ENCODE results near the gene TOX3.

Gene TOX3

DNA sequence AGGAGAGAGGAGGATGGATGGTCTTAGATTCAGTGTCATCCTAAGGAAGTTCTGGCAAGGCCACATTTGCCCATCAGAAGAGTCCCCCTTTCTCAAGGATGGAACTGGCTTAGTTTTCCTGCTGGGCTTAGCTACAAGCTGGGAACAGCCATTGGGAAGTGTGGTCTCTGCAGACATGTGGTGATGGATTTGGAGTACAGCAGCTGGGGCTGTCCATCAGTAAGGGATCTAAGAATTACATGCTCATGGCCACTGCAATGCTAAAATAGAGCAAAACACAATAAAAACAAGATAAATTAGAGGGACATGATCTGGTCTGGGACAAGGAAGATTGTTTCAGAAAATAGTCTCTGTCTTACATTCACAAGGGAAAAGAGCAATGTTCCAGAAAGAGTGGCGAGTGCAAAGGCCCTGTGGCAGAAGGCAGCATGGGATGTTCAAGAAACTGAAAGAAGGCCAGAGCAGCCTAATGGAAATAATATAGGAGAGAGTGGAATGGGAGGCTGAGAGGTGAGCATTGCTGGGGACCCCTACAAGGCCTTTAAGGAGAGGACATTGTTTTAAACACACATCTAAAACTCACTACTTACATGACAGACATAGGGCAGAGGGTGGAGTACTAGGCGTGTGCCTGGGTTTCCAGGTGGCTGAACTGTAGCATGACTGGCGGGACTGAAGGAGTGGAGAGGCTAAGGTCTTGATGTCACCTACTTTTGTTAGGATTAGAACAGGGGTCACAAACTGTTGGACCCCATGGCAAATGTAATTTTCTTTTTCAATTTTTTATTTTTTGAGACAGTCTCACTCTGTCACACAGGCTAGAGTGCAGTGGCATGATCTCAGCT lies 17.0 kb upstream of the TOX3 start:
- no peak for DNase-seq (ENCODE audit: low spot score)

DNA sequence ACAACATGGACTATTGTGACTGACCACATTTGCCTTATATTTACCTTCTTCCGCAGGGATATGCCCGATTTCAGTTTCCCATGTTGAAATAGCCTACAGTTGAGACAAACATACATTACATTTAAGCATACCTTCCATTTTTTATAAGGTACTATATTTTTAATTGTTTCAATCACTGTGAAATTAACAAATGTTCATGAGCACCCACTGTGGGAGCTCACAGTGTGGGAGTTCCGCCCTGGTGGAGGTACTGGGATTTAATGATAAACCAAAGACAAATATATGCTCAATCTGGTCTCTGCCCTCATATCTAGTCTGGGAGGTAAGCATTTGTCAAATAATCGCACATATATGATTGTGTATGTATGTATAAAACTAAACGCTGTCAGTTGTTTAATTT lies 15.8 kb upstream of the TOX3 start:
- DNase-seq (ENCODE audit: low spot score), result no peak

DNA sequence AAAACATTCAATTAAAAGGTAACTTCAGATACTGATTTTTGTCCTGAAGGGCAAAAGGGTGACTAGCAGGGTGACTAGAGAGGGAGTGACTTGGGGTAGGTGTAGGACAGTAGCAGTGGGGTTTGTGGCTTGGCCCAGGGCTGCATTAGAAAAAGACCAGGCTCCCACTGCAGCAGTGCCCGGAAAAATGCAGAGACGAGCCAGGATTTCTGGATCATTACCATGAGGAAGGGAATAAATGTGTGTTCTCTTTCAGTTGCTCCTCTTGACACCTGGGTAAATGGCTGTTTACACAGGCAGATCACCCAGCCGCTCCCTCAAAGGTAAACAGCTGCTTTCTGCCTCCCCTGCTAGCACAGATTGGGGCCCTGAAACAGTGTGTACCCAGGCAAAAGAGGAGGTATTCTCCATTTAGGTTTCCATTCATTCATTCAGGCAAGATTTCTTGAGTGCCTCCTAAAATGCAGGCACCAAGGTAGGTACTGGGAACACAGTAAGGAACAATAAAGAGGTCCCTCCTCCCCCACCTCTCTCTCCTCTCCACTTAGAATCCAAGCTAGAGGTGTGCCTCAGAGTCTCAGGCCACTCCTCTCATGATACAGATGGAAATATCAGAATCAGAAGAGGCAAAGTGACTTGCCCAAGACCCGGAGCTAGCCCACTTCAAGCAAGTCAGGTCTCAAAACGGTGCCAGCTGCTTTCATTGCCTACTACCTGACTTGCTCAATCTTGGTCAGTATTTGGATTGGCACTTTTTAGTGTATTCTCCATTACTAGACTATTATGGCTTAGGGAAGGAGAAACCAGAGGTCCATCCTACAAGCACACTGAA lies 15.2 kb upstream of the TOX3 start:
- no peak for DNase-seq (ENCODE audit: low spot score)

DNA sequence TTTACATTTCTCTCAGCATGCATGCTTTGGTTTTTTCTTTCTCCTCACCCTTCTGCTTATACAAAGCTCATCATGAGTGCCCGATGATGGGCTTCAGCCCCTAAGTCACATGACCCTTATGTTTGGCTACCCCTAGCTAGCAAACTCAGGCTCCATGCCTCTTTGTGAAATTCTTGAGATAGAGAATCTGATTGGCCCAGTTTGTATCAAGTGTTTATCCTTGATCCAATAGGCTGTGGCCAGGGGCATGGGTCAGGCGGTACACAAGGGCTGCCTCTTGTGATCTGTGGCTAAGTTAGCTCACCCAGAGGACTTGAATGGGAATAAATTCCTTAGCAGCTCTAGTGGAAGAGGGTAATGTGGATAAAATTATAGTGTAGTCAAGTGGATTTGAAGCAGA lies 11.5 kb upstream of the TOX3 start:
- no peak for DNase-seq (ENCODE audit: low spot score)

DNA sequence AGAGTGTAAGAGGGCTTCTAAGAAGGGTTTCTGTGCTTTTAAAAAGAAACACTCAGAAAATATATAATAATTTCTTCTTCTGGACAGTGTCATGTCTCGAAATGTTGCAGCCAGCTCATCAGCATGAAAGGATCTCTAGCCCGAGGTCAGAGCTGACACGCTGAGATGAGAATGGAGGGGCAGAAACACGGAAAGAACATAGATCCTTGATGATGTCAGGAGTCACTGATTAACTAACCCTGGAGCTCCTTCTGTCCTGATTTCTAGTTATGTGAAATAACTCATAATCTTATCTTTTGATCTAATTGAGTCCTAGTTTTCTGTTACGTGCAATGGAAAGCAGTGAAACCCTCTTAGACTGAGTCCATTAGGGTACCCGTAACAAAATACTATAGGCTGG lies 10.3 kb upstream of the TOX3 start:
- no peak for DNase-seq (ENCODE audit: low spot score)

DNA sequence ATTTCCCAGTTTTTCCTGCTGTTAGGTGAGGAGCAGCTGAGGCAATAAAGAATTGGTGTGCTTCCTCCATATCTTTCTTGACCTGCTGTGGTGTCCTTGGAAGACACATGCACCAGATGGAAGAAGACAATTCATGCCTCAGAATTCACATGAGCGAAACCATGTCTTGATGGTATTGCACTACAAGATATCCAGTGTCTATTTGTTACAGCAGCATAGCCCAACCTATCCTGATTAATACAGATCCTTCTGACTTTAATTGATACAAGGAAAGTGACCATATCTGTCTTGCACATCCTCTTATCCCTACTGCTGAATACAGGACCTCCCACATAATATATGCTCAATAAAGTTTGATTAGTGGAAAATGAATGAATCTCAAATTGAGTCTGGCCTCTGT lies 9.1 kb upstream of the TOX3 start:
- no peak for DNase-seq (ENCODE audit: low spot score)

DNA sequence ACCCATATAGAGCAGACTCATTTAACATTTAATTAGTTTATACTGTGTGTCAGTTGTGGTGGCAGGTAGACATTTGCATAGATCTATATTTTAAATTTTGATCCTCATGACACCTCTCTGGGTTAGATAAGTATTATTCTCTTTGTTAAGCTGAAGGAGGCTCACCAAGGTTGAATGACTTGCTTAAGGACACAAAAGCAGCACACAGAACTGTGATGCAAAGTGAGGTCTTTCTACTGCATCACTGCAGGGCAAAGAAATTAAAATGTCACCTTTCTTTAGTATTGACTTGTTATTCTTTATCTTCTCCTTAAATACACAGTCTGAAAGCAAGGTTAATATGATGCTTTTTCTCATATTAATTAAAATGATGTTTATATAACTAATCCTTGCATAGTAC lies 8.6 kb upstream of the TOX3 start:
- no peak for DNase-seq (ENCODE audit: low spot score)

DNA sequence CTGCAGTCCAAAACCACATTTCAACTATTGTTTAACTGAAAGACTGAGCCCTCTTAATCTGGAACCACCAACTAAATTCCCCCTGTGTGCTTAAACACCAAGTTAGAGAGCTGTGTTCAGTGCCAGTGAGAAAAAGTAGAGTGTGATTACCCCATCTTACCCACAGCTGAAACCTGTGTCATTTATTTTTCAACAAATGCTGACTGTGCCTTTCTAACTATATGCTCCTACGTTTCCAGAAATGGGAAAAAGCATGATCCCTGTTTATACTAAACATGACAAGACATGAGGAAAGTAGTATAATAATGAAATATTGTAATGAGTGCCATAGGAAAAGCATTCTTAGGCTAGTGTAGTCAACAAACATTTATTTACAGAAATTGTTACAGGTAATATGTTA lies 7.4 kb upstream of the TOX3 start:
- no peak for DNase-seq (ENCODE audit: low spot score)

DNA sequence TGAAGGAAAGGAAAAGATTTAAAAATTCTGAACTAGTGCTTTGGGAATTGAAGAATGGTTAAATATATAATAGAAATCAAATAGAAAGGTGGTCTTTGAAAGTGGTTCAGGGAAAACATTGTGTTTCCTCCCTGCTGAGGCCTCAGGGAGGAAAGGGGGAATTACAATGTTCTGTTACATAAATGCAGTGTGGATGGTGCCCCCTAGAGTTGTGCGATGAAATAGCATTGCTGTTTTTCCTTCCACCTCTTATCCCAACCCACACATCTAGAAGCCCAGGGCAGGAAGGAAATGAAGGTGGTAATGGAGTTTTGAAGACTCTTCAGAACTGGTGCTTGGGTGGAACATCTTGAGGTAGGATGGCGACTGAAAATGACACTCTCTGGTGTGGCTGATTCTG lies 6.4 kb upstream of the TOX3 start:
- no peak for DNase-seq (ENCODE audit: low spot score)

DNA sequence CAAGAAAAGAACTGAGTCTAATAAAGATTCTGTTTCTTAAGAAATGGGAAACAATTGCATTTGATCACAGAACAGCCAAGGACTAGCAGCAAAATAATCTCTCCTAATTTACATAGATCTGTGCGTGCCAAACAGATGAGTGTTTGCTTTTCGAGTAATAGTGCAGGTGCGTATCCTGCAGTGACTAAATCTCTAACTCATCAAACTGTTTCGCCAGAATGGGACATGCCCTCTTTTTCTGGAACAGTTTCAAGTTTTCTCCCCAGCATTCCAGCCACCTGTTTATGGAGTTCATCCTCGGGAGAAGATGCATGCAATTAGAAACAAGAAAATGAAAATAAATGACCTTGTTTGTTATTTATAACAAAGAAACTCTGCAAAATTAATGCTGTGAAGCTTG lies 5.7 kb upstream of the TOX3 start:
- no peak for DNase-seq (ENCODE audit: low spot score)

DNA sequence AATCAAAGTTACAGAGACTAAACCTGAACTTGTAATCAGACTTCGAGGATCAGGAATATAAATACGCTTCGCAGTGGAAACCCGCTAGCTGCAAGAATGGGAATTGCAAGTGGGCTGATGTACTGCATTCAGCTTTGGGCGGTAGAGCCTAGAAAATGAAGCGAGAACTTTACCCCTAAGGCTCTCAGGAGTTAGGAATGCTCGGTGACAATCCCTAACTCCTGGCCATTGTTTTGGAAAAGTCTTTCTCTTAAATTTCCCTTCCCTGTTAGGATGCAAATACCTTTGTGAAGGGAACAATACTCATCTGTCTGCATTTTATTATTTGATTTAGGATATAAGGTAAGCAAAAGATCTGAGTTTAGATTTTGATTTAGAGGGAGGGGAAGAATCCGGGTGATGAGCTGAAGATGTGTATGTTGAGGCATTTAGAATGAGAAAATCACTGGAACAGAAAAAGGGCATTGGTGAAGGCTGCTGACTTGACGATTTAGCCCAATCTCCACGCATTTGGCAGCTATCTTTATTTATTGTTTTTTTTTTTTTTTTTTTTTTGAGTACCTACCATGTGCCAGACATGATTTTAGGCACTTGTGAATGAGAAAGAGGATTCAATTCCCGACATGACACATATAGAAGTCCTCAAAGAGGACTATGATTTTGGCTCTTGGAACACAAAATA lies 2.2 kb upstream of the TOX3 start:
- DNase-seq (ENCODE audit: low spot score), result no peak

DNA sequence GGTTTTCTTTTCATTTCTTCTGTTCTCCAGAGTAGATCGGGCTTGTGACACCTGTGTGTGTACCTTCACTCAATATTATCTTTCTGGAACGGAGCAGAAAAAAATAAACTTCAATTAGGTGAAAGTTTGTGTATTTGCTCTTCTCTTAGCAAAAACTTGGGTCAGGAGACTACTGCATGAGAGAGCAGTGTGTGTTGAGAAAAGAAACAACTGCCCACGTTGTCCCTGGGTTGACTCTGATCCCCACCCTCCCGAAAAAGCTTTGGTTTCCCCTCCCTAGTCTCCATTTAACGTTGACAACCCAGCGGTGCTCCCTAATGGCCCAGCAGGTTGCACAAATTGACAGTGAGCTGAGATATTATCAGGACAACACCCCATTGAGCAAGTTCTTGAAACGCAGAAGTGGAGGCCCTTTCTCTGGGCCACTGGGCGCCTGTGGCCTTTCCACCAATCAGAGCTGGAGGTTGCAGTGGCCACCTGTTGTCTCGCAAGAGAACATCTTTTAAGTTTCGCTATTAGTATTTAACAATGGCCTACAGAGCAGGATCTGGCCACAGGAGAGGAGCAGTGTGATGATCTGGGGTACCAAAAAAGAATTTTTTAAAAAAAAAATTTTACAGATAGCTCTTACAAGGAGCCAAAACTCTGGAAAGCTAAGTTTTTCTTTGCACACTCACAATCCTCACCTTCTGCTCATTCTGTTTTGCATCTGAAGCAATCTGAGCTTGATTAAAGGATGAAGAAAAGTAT lies 1.5 kb upstream of the TOX3 start:
- no peak for DNase-seq (ENCODE audit: low spot score)

DNA sequence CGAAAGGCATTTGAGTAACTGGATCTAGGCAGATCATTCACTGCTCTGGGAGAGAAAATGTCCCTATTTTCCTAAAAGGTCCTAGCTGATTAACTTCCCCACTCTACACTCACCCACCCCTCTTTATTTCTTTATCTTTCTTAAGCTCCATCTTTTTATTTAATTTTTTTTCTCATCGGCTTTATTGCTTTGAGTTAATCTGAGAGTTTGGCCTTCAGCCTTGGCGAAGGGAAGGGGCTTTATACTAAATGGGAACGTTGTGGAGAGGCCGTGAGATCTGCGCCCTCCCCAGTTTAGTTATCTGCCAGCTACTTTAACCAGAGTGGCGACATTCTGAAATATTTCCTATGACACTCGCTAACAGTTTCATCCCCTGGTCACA lies 882 bp upstream of the TOX3 start:
- no peak for DNase-seq (ENCODE audit: low spot score)

DNA sequence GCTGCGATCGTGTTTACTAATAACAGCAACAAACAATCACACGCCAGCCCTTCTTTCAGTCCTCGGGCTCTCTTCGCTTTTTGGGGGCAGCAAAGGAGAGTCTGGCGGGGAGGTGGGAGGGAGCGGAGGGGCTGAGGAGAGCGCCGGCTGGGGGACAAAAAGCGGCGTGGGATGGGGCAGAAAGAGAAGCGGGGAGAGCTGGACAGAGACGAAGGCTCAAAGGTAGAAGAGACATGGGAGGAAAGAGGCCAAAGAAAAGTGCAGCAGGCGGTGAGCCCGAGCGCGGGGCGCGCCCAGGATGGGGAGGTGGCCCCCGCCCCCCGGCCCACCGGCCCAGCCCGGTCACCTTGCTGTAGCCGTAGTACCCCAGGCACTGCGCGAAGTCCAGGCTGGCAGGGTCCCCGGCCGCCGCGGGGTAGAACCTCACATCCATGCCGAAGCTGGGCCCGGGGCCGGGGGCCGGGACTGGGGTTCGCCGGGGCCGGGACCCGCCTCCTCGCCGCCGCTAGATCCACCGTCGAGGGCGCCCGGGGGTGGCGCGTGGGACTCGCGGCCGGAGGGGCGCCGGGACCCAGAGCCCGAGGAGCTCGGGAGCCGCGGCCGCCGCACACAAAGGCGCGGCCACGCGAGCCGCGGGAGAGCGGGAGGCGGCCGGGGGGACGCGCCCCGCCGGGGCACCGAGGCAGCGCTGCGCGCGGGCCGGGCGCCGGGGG lies 496 bp downstream of the TOX3 start:
- no peak for DNase-seq (ENCODE audit: low spot score)

DNA sequence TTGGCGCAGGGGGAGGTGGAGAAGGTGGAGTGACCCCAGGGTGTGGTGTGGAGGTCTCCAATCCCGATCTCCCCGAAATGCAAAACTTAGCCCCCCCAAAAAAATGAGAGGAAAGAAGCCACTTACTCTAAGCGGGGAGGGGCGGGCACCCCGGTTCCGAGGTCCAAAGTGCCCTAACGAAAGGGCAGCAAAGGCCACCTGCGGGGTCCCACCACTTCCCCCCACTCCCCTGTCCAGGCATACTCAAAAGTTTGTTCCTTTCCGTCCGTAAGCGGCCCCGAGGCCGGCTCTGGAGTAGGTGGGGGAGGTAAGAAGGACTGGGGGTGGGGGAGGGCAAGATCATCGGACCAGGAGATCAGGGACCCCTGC lies 1.1 kb downstream of the TOX3 start:
- no peak for DNase-seq (ENCODE audit: low spot score)

DNA sequence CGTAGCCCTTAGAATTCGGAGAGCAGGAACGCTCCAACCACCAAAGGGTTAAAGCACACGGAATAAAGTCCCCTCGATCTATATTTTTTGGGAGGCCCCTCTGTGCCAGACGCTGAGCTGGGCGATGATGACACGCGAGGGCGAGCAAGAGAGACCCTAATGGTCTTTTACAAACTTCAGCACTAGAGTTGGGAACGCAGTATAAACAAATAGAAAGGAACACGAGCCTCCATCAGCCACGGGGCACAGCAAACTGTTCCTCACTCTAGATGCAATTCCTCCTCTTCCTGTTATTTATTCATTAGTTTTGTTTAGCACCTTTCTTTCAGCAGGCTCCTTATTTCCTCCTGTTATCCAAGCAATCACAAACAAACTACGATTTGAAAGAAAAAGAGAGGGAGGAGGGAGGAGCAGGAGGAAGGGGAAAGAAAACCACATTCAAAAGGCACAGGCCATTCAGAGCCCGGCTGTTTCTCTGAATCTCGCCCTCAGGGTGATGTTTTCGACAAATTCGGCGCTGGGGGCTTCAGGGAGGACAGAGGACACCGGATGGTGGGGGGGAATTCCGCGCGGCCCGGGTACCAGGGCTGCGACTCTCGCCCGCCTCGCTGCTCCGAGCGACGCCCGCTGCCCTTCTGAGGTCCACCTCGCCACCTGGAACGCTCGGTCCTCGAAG lies 1.6 kb downstream of the TOX3 start:
- no peak for DNase-seq (ENCODE audit: low spot score)

DNA sequence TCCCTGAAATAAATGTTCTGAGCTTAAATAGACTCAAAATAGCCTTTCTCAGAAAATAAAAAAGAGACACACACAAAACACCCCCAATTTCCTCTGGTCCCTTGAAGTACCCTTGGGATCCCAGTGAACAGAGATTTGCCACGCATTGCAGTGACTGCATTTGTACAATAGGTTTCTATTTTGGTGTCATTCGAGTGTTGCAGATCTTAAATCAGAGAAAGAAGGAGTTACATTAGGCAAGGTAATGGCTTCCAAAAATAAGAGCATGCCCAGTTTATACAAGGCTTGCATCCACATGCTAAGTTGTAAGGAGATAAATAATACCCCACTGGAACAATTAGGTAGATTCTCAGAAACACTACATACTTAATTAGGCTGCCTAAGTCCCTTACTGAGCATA lies 2.2 kb downstream of the TOX3 start:
- no peak for DNase-seq (ENCODE audit: low spot score)

DNA sequence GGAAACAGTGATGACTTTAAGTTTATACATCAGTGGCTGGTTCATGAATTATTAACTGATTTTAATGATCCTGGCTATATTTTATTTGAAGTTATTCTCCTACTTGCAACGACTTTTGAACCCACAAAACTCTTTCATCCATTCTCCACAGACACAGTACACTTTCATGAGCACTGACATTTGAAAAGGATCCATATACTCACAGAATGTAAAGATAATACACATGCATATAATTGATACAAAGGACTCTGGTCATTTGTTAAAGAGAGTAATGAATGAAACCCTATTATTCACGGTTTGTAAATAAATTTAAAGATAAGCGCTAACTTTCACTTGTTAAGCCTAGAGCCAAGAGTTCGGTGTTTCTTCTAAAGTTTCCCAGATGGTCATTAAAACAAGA lies 3.3 kb downstream of the TOX3 start:
- no peak for DNase-seq (ENCODE audit: low spot score)

DNA sequence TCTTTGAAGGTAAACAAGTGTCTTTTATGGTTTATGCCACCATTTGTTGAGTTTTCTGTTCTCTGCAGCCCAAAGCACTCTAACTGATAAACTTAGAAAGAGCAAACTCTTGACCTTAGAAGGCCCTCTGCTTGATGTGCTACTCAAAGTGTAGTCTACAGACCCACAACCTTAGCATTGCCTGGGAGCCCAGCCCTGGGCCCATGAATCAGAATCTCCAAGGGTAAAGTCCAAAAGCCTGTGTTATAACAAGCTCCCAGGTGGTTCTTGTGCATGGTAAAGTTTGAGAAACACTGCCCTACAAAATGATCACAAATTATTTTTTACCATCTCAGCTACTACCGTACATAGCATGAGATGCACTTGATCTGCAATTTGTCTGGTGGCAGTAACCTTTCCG lies 6.0 kb downstream of the TOX3 start:
- no peak for DNase-seq (ENCODE audit: low spot score)

DNA sequence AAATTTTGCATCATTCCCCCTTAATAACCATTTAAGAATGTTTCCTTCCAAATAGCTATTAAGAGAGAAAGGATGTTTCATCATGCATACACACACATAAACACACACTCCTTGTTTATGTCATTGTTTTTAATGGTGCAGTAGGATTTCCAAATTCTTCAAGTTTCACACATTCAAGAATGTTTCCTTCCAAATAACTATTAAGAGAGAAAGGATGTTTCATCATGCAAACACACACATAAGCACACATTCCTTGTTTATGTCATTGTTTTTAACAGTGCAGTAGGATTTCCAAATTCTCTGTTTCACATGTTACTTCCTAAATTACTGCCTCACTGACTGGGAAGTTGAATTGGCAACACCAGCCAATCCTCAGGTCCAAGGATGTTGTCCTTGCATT lies 7.8 kb downstream of the TOX3 start:
- DNase-seq (ENCODE audit: low spot score), result no peak

DNA sequence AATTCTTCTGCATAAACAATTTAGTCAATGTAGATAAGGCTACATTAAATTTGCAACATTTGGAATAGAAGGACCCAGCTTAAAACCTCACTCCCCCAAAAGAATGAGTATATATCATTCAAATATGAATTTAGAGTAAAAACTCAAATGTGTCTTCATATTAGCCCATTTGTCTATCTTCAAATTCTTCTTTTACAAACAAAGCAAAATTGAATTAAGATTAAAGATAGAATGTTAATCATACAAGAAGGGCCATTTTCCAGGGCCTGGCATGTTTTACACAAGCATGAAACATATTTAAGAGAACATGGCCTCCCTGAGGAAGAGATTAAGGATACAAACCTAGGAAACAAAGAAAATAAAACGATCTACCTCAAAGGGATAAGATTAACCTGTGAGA lies 8.4 kb downstream of the TOX3 start:
- no peak for DNase-seq (ENCODE audit: low spot score)
